ENCODE measurements around the gene PGF.

Gene PGF

GRCh38 chr14:74956280-74957072 lies 1.1 kb upstream of the PGF start:
- no peak for TF ChIP-seq CTCF (IDR thresholded peaks at IDR 0.05; ENCODE audit: control insufficient read depth, extremely low read depth, insufficient read depth)
- H3K4me3 ChIP-seq (ENCODE audit: low read depth, low read length) = no peak overlapping the region
- DNase-seq (ENCODE audit: low read depth) = no peak

GRCh38 chr14:74956027-74956279 lies 556 bp upstream of the PGF start:
- TF ChIP-seq CTCF (IDR thresholded peaks at IDR 0.05; ENCODE audit: control insufficient read depth, extremely low read depth, insufficient read depth) = no peak
- no peak overlapping the region for H3K4me3 ChIP-seq (ENCODE audit: low read depth, low read length)
- DNase-seq (ENCODE audit: low read depth) = no peak

GRCh38 chr14:74954947-74955228 lies 509 bp downstream of the PGF start:
- no peak for TF ChIP-seq CTCF (IDR thresholded peaks at IDR 0.05; ENCODE audit: control insufficient read depth, extremely low read depth, insufficient read depth)
- H3K4me3 ChIP-seq (ENCODE audit: low read depth, low read length) = peak overlapping the region; percentile 42; the same call in 1 of the 2 replicates
- DNase-seq (ENCODE audit: low read depth) = no peak

- DNase-seq (ENCODE audit: low read depth) = no peak
- TF ChIP-seq CTCF (IDR thresholded peaks at IDR 0.05; ENCODE audit: control insufficient read depth, extremely low read depth, insufficient read depth) = no peak
- no peak overlapping the region for H3K4me3 ChIP-seq (ENCODE audit: low read depth, low read length)
These were observed 1.0 kb downstream of the PGF start for GRCh38 chr14:74954232-74954946.

- TF ChIP-seq CTCF (IDR thresholded peaks at IDR 0.05; ENCODE audit: control insufficient read depth, extremely low read depth, insufficient read depth) = no peak
- no peak overlapping the region for H3K4me3 ChIP-seq (ENCODE audit: low read depth, low read length)
- DNase-seq (ENCODE audit: low read depth) = no peak
These were observed 1.7 kb downstream of the PGF start for GRCh38 chr14:74953686-74954085.

- H3K4me3 ChIP-seq (ENCODE audit: low read depth, low read length) = no peak overlapping the region
- TF ChIP-seq CTCF (IDR thresholded peaks at IDR 0.05; ENCODE audit: control insufficient read depth, extremely low read depth, insufficient read depth) = no peak
- no peak for DNase-seq (ENCODE audit: low read depth)
These were observed 2.5 kb downstream of the PGF start for GRCh38 chr14:74952697-74953484.
